ENCODE measurements around the gene EVL.

Gene EVL

DNA sequence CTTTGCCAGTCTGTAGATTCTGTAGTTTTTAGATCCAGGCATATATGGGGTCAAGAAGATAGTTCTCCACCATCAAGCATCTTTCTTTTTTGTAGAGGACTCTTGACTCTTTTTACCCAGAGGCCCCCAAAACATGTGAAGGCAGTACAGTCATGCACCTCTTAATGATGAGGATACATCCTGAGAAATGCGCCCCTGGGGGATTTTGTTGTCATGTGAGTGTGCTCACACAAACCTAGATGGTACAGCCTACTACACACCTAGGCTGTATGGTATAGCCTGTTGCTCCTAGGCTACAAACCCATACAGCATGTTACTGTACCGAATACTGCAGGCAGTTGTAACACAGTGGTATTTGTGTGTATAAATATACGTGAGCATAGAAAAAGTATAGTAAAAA lies 23.0 kb downstream of the EVL start:
- DNase-seq: no peak

- DNase-seq: no peak
Observed at GRCh38 chr14:100091386-100091785, 26.2 kb downstream of the EVL start.

GRCh38 chr14:100092832-100093231 lies 27.6 kb downstream of the EVL start:
- DNase-seq: no peak

DNA sequence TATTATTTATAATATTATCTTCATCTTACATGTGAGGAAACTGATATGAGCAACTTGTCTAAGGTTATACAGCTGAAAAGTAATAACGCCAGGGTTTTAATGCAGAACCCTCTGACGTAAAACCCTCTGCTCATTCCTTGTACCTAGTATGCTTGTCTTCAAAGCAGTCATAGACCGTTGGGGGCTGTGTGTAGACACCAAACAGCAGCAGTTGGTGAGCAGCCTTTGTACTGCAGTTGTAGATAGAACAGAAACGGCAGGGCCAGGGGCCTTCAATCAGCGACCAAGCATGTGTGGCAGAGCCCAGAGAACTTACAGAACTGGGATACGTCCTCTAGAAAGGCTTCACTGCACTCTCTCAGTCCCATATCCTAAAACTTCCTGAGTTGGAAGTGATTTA lies 28.1 kb downstream of the EVL start:
- DNase-seq: no peak

DNA sequence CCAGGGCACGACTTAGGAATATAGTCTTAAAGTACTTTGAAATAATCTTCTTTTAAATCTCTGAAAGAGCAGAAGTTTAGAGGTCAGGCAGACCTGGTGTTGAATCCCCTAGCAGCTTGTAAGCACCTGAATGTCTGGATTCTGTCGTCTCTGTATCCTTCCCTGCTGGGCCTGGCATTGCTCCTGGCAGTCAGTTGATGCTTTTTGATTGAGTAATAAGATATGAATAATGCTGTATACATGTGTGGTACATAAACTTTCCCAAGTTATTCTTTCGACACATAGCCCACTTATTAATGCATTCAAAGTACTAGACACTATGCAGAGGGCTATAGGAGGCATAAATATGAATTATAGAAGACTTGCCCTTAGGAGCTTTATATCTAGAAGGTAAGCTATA lies 31.4 kb downstream of the EVL start:
- no peak for DNase-seq

- DNase-seq: no peak
Observed at GRCh38 chr14:100098171-100098570, 32.9 kb downstream of the EVL start.

GRCh38 chr14:100100032-100100703 lies 34.9 kb downstream of the EVL start:
- DNase-seq: no peak

- no peak for DNase-seq
Observed at GRCh38 chr14:100102156-100102785, 37.0 kb downstream of the EVL start.

DNA sequence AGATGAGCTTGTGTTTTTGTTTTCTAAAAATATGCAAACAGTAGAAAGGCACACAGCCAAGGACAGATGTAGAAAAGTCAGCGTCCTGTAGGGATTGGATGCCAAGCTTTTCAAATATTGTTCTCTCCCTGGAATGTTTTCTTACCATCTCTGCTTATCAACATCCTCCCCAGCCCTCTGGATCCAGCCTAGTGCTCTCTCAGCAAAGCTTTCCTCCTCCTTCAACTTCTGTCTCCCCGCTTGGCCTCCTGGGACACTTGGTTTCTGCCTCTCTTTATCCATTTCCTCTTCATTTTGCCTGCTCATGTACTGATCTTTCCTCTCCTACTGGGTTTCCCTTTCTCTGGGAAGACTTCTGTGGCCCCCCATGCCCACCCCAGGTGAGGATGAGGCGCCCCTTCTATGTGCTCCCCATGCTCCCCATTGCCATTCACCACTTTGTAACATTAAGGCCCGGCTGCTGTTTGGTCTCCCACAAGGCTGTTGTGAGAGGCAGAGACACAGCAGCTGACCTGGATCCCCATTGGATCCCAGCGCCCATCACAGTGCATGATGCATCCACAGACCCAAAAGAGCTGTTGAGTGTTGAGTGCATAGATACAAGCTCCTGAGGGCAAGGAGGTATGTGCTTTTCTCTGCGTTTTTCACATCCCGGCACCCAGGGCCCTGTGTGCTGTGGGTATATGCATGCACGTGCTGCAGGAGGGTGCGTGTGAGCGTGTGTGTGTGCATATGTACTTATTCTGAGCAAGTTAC lies 38.2 kb downstream of the EVL start:
- DNase-seq: no peak

DNA sequence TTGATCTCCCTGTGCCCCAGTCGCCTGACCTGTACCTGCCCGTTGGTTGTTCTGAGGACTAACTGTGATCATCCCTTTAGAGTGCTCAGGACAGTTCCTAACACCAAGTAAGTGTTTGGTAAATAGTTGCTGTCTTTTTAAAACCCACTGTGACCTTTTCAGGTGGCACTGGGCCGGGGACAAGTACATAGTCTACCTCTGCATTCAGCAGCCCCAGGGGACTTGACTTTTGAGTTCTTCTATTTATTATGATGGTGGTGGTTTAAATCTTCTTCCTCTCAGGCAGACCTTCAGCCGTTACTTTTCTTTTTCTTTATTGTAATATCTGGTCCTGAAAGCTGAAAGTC lies 38.8 kb downstream of the EVL start:
- DNase-seq: no peak

GRCh38 chr14:100104523-100105300 lies 39.5 kb downstream of the EVL start:
- DNase-seq: no peak

DNA sequence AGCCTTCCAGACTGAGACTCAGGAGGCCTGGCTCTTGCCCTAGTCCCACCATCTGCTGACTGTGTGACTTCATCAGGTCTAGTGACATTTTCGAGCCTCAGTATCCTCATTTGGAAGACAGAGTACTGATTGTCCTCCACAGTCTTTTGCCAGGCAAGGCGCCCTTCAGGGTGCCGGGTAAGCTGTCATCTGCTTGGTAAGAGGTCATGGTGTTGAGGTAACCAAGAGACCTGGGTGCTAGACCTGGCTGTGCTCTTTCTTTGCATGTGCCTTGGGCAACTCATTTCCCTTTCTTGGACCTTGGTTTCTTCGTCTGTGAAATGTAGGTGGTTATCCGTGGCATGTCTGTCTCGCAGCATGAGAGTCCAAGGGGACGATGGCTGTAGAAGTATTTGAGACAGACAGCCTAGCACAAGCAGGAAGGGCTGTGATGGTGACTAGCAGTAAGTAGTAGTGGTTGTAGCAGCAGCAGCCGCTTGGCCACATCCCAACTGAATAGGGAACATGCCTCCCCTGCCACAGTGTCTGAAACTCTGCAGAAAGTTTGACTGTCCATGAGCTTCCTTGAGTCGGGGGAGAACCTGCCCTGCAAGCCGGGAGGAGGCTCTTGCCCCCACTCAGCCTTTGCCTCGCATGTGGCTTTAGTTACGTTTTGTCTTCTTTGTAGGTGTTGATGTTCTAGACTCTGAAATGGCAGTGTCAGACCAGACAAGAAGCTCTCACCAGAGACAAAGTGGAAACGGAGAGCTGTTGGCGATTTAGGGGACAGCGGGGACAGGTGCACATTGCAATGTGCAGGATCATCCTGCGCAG lies 40.3 kb downstream of the EVL start:
- DNase-seq: peak; percentile 70

DNA sequence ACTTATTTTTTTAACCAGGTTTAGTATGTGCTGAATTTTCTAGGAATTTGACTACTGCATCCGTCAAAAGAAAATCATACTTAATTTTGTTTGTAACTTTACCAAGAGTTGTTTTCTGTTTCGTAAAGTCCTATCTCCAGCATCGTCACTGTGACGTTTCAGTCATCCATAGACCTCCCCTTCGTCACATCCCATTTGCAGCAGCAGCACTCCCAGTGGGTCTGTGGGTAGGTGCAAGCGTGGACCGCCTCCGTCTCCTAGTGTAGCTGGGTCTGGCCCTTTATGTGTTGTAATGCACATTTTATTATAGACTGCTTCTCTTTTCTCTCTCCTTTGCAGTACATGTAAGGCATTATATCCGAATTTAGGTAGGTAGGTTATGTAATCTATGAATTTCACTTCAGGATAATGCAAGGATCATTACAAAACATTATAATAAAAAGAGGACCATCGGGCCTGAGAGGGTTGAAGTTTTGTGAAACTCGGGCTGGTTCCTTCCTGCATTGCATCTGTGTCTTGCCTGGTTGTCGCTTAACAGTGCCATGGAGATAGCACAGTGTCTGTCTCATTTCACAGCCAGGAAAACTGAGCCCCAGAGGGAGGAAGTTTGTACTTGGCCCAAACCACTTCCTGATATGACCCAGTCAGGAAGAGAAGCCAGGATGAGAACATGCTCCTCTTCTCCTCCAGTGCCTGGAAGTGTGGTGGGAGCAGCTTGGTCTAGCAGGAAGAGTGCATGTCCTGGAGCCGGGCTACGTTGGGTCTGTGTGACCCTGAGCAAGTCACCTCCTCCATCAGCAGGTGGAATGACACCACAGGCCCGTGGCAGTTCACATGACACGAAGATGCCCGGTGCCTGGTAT lies 41.3 kb downstream of the EVL start:
- DNase-seq: peak; percentile 54

- no peak for DNase-seq
Observed at GRCh38 chr14:100107236-100107635, 42.0 kb downstream of the EVL start.

DNA sequence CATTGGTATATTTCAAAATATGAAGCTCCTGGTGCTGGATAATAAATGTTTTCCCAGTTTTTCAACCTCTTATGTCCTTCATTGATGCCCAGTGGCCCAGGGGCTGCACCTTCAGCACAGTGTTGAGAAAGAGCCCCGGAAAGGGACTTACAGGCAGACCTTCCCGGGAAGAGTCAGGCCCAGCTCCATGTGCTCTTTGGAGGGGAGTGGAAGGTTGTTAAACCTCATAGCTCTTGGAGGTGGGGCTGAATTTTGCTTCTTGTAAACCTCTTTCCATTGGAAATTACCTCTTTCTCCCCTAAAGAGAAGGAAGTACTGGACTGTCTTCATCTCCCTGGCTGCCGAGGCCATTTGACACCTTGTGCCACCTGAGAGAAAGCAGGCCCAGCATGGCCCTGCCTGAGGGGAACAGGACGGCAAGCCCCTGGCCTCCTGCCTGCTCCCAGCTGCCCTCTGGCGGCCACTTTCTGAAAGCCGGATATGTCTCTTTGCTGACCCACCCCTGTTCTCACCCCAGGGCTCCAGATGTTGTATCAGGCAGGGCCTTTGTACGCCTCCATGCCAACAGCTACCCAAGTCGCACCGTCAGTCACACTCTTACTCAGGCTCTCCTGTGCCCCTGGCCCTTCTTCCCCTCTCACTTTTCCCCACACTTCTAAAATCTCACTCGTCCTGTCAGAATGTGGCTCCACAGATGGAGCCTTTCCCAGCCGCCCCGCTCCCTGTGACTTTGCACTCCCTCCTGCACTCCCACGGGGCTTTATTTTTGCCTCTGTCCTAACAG lies 43.0 kb downstream of the EVL start:
- DNase-seq: peak; percentile 93

DNA sequence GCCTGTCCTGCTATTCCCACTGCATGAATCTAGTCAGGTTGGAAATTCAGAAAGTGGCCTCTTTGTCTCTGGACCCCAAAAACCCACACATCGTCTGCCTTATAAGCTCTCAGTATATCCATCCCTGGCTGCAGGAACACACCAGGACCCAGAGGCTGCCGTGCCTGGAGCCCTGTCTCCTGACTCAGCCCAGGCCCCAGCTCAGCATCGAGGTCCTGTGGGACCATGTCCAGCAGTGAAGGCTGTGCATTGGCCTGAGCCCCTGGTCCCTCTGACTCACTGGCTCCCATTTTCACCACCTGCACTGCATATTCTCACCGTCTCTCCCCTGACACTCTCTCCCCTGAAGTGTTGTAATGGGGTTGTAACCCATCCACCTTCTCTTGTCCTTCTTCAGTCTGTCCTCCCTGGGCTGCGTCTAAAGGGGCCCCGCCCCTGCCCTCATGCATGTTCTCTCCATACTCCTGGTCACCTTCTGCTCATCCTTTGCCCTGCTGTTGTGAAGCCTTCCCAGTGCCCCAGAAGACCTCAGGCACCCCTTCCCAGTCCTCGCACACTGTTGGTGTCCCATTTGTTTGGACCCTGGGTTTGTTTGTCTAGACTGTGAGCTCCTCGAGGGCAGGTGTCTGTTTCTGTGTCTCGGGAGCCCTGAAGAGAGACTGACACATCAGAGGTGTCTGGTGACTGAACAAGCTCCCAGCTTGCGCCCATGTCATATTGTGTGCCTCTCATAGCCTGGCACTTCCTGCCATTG lies 43.8 kb downstream of the EVL start:
- DNase-seq: no peak

- no peak for DNase-seq
Observed at GRCh38 chr14:100109594-100109955, 44.4 kb downstream of the EVL start.

GRCh38 chr14:100110816-100111215 lies 45.6 kb downstream of the EVL start:
- DNase-seq: no peak

- no peak for DNase-seq
Observed at GRCh38 chr14:100111931-100112704, 46.9 kb downstream of the EVL start.
